Placental pericyte (primary cell): ENCODE results near the gene SLC25A24. TPM values are rescaled to one million over a fixed set of nuclear protein-coding genes. Genes with fewer than 3 reads are reported as not detected.

Experiments used
- total RNA-seq: library from RNA; depleted of rRNA; stranded (reverse); fragments of >200 nt; gene quantifications from 2 replicates; pipeline ENCODE4 v1.2.3, GENCODE V29; 2012

The SLC25A24 gene
- total RNA-seq, result 41.8 and 113 TPM in 2 replicates

GRCh38 chr1:108199781-108200686 lies at the start of gene SLC25A24:
Gene SLC25A24, minus strand, starts transcription at chr1:108200343. Its CDS starts 205 bp downstream, at chr1:108200138.

DNA sequence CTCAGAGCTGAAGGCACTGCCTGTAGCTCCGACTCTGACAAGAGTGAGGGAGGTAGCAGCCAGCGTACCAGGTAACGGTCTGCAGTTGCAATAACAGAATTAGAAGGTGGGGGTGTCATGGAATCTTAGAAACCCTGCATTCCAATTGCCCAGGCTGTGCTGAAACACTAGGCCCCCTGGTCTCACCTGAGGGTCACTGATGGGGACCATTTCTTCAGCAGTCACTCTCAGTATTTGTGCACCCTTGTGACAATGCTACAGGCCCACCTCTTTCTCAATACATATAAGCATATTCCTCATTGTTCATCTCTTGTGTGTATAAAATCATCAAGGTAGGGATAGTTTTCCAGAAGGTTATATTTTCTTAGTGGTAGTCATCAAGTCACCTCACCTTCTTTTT lies 43.8 kb upstream of the SLC25A24 start, which contains the start of gene NBPF4:
NBPF4 (minus strand) TSS at position 101 of the 400 bp plus-strand sequence. CDS start 315 bp downstream, outside the sequence.

Other genes with a start within 250 kb of the SLC25A24 start
- under 0.01 and 0.57 TPM in 2 replicates for gene VAV3, start 235.2 kb downstream of the SLC25A24 start, total RNA-seq
- 0.14 and 0.66 TPM in 2 replicates for gene NBPF4, start 43.7 kb upstream of the SLC25A24 start, total RNA-seq
- gene NBPF6, start 250.0 kb upstream of the SLC25A24 start, total RNA-seq, result 1.1 TPM in 1 of 2 replicates, not detected in the other